ENCODE results near the gene HNRNPH3.

- TF ChIP-seq CTCF (IDR thresholded peaks at IDR 0.05; ENCODE audit: low read length) (no peak), EZH2 (optimal IDR thresholded peaks at IDR 0.05; ENCODE audit: low read depth, low read length) (no peak), EZH2phosphoT487 (IDR thresholded peaks at IDR 0.05; ENCODE audit: low read length) (no peak)
Measured at GRCh38 chr10:68333058-68333395, 1.2 kb downstream of the HNRNPH3 start.
